ENCODE results near the gene TUSC7. TPM values are rescaled to one million over a fixed set of nuclear protein-coding genes. Genes with fewer than 3 reads are reported as not detected.

Gene TUSC7
- total and polyA plus RNA-seq, 8 donors, result not detected

GRCh38 chr3:116702334-116702733 is 7.2 kb upstream of the TUSC7 start:
- intact Hi-C loops (cut with DNase I), result no loop called here
- H3K36me3 ChIP-seq, result no peaks in the 10 kb centered on the region
- ATAC-seq (peak in 1 of 4 donors; percentile 35), DNase-seq (no peak), FAIRE-seq (no peak)
- H3K4me3 ChIP-seq, result no peak overlapping the region
- TF ChIP-seq CTCF (IDR thresholded peaks at IDR 0.05), result no peak
- no peaks in the 10 kb centered on the region for H3K27me3 ChIP-seq
- H3K4me1 ChIP-seq, result no peaks in the 10 kb centered on the region
- no peak overlapping the region for H3K27ac ChIP-seq
- H3K9me3 ChIP-seq, result no peaks in the 10 kb centered on the region
- WGBS, 2 donors, result 22 to 36% methylated on average over 4 of the region's 4 CpGs

- TF ChIP-seq CTCF (IDR thresholded peaks at IDR 0.05), result no peak
- H3K27ac ChIP-seq, result no peak overlapping the region
- no peaks in the 10 kb centered on the region for H3K36me3 ChIP-seq
- H3K4me1 ChIP-seq, result no peaks in the 10 kb centered on the region
- H3K27me3 ChIP-seq, result no peaks in the 10 kb centered on the region
- 85 to 90% methylated on average over 3 of the region's 3 CpGs for WGBS, 2 donors
- no peak for FAIRE-seq
- no peaks in the 10 kb centered on the region for H3K9me3 ChIP-seq
- ATAC-seq, result no peak
- intact Hi-C loops (cut with DNase I), result no loop called here
- H3K4me3 ChIP-seq, result no peak overlapping the region
- no peak for DNase-seq
Measured at GRCh38 chr3:116707531-116707930, 2.0 kb upstream of the TUSC7 start.

- H3K36me3 ChIP-seq, result no peaks in the 10 kb centered on the region
- DNase-seq (no peak), FAIRE-seq (no peak), ATAC-seq (no peak)
- no peak overlapping the region for H3K4me3 ChIP-seq
- intact Hi-C loops (cut with DNase I), result no loop called here
- no peak overlapping the region for H3K27ac ChIP-seq
- no peak for TF ChIP-seq CTCF (IDR thresholded peaks at IDR 0.05)
- H3K4me1 ChIP-seq, result no peaks in the 10 kb centered on the region
- H3K27me3 ChIP-seq, result no peaks in the 10 kb centered on the region
- 46 to 57% methylated on average over 4 of the region's 4 CpGs for WGBS, 2 donors
- no peaks in the 10 kb centered on the region for H3K9me3 ChIP-seq
Measured at GRCh38 chr3:116716490-116716889, 6.9 kb downstream of the TUSC7 start.

- DNase-seq (no peak), ATAC-seq (no peak), FAIRE-seq (no peak)
- intact Hi-C loops (cut with DNase I), result no loop called here
- Histone ChIP-seq H3K4me3 (no peak overlapping the region), H3K9me3 (no peaks in the 10 kb centered on the region), H3K36me3 (no peaks in the 10 kb centered on the region), H3K4me1 (no peaks in the 10 kb centered on the region), H3K27me3 (no peaks in the 10 kb centered on the region), H3K27ac (no peak overlapping the region)
- TF ChIP-seq CTCF (IDR thresholded peaks at IDR 0.05), result no peak
- WGBS, 2 donors, result 89 to 92% methylated on average over 1 of the region's 1 CpG
Measured at GRCh38 chr3:116717566-116717965, 8.0 kb downstream of the TUSC7 start.

GRCh38 chr3:116728454-116728853 is 18.9 kb downstream of the TUSC7 start:
- Histone ChIP-seq H3K4me1 (no peaks in the 10 kb centered on the region), H3K27me3 (no peaks in the 10 kb centered on the region), H3K4me3 (no peak overlapping the region), H3K36me3 (no peaks in the 10 kb centered on the region), H3K9me3 (no peaks in the 10 kb centered on the region), H3K27ac (no peak overlapping the region)
- FAIRE-seq (no peak), DNase-seq (no peak), ATAC-seq (no peak)
- 51 to 63% methylated on average over 2 of the region's 2 CpGs for WGBS, 2 donors
- intact Hi-C loops (cut with DNase I), result no loop called here
- no peak for TF ChIP-seq CTCF (IDR thresholded peaks at IDR 0.05)

Measured in pancreas (tissue), 10 donors.